HG03196 (cell line): Measurements from ENCODE around the gene ZNF281.
"Not testable (repeated sequence)": the region's sequence is repeated elsewhere in the genome, so short reads cannot be mapped to it uniquely, and the experiment has no call there.

ENCODE experiments used
- ATAC-seq: cut with Tn5 transposase; IDR thresholded peaks from one replicate; pipeline ENCODE4 v1.9.1; 2021; ENCODE audit not compliant: unreplicated experiment

ZNF281 gene

GRCh38 chr1:200409761-200410565, at the start of gene ZNF281:
Gene ZNF281 (minus strand): TSS chr1:200410036. CDS start chr1:200409705, 331 bp downstream.
- peak; percentile 94 for ATAC-seq

- ATAC-seq, result no peak
These were observed 48.9 kb upstream of the ZNF281 start for GRCh38 chr1:200458780-200459179.

- no peak for ATAC-seq
These were observed 48.0 kb upstream of the ZNF281 start for GRCh38 chr1:200457810-200458209.

GRCh38 chr1:200454425-200454824, 44.6 kb upstream of the ZNF281 start:
- no peak for ATAC-seq

GRCh38 chr1:200453553-200453905, 43.7 kb upstream of the ZNF281 start:
- ATAC-seq, result no peak

GRCh38 chr1:200452850-200453552, 43.2 kb upstream of the ZNF281 start:
- ATAC-seq, result no peak

GRCh38 chr1:200448034-200448762, 38.4 kb upstream of the ZNF281 start:
- ATAC-seq, result peak; percentile 84

GRCh38 chr1:200445213-200445612, 35.4 kb upstream of the ZNF281 start:
- ATAC-seq, result no peak

- ATAC-seq, result no peak
These were observed 34.6 kb upstream of the ZNF281 start for GRCh38 chr1:200444478-200444877.

- no peak for ATAC-seq
These were observed 34.0 kb upstream of the ZNF281 start for GRCh38 chr1:200443860-200444259.

- no peak for ATAC-seq
These were observed 32.8 kb upstream of the ZNF281 start for GRCh38 chr1:200442537-200443156.

- ATAC-seq, result no peak
These were observed 32.2 kb upstream of the ZNF281 start for GRCh38 chr1:200442023-200442422.

GRCh38 chr1:200438911-200439310, 29.1 kb upstream of the ZNF281 start:
- no peak for ATAC-seq

GRCh38 chr1:200438413-200438812, 28.6 kb upstream of the ZNF281 start:
- ATAC-seq, result not testable (repeated sequence)

- ATAC-seq, result peak; percentile 65
These were observed 27.8 kb upstream of the ZNF281 start for GRCh38 chr1:200437556-200438203.

- ATAC-seq, result no peak
These were observed 27.3 kb upstream of the ZNF281 start for GRCh38 chr1:200437088-200437487.

- no peak for ATAC-seq
These were observed 26.6 kb upstream of the ZNF281 start for GRCh38 chr1:200436436-200436835.

- ATAC-seq, result no peak
These were observed 25.5 kb upstream of the ZNF281 start for GRCh38 chr1:200435200-200435780.

GRCh38 chr1:200433586-200433985, 23.8 kb upstream of the ZNF281 start:
- no peak for ATAC-seq

- no peak for ATAC-seq
These were observed 22.8 kb upstream of the ZNF281 start for GRCh38 chr1:200432586-200432985.
